ENCODE results near the gene LRRFIP1. TPM values are rescaled to one million over a fixed set of nuclear protein-coding genes. Genes with fewer than 3 reads are reported as not detected.
A peak's percentile ranks its signal among the peaks of the same experiment; 100 is the strongest.

LRRFIP1 gene
- total and polyA plus RNA-seq, 2 of the 13 experiments (the other 11 are each of a cell fraction or from before 2014, with no cell fraction given) = 15.9 to 40.5 TPM

DNA sequence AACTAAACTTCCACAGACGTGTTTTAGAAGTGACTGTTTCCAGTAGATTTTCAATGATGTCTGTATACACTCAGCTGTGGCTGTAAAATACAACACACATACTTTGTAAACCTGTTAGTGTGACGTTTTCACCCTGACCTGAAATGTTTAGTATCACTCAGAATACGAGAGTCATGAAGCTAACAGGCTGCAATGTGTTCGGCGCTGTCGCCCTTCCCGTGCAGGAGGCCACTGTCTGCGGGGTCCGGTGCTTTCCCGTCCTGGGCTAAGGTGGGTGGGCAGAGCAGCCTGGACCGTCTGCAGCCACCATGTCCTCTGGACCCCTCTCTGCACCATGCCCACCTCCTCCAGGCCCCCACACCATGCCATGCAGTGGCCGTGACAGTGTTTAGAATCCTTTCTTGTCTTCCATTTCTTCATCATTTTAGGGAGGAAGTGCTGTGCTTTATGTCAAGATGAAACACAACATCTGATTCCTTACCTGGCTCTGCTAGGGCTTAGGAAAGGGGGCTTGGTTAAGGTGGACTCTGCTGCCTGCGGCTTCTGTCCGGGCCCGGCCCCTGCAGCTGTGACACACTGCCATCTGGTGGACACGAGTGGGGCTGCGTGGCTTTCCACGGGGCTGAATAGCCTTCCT lies 117.3 kb downstream of the LRRFIP1 start:
- 50% methylated on average over 18 of the region's 18 CpGs for WGBS (ENCODE audit: low lambda C conversion rate)
- Histone ChIP-seq H3K36me3 (replicated peaks in 1 of 2; ENCODE audit: control insufficient read depth in 1 of 2, insufficient read depth in 2 of 2, low read length in 2 of 2) (peaks cover 10 to 20% of the 10 kb centered on the region in 2 experiments), H2AFZ (ENCODE audit: low read length) (no peak overlapping the region), H3K4me1 (ENCODE audit: insufficient read depth, low read length) (peaks cover 54% of the 10 kb centered on the region), H3K79me2 (ENCODE audit: insufficient read depth, low read length) (peaks cover 2% of the 10 kb centered on the region), H3K4me3 (replicated peaks in 1 of 3; ENCODE audit: insufficient read depth in 1 of 3, low read depth in 2 of 3, low read length in 3 of 3) (no peak overlapping the region; a peak in 1 of 6 replicates), H3K27me3 (ENCODE audit: control insufficient read depth in 1 of 2, insufficient read depth in 2 of 2, low read length in 2 of 2) (no peaks in the 10 kb centered on the region), H3K4me2 (ENCODE audit: low read depth, low read length) (peak overlapping the region; percentile 66), H3K9me3 (ENCODE audit: low read length) (no peaks in the 10 kb centered on the region), H3K27ac (ENCODE audit: extremely low read length, insufficient read depth, low read length) (peak overlapping the region; percentile 71), H3K9ac (ENCODE audit: insufficient read depth, low read depth, low read length) (peak overlapping the region; percentile 20; the same call in 1 of the 2 replicates), H4K20me1 (ENCODE audit: insufficient read depth, low read length) (no peaks in the 10 kb centered on the region)
- intact Hi-C loops (cut with micrococcal nuclease; ENCODE audit: unreplicated experiment) = loop anchor here (1.0 to 2.0 kb wide), 7 partner anchors 29 to 232 kb away; no protein-coding TSS in a partner anchor
- CTCF ChIA-PET (ENCODE audit: low intra/inter-chr PET ratio, low total read pairs) = interaction anchor here (0.7 to 3.1 kb wide), 8 partner anchors 29 to 232 kb away, joined by 3 to 107 read pairs (median 20); no protein-coding TSS in a partner anchor
- ATAC-seq (peak; percentile 76), DNase-seq (ENCODE audit: low spot score) (peak; percentile 62), FAIRE-seq (peak; percentile 80)
- POLR2A ChIA-PET = interaction anchor here (0.8 to 1.5 kb wide), 4 partner anchors 59 to 164 kb away, joined by 3 to 5 read pairs (median 4); no protein-coding TSS in a partner anchor
- no TSS peak for BruUV-seq (replicated peaks)
- in situ Hi-C loops (cut with HindIII; ENCODE audit: extremely low pct_ligation_motif_present, low pct_unique_long_range_greater_than_20kb) = loop anchor here (5.0 kb wide), 2 partner anchors 72 to 142 kb away; no protein-coding TSS in a partner anchor
- TF ChIP-seq NFYC (CRISPR knock-in tag; IDR thresholded peaks at IDR 0.05) (no peak), ZNF569 (CRISPR knock-in tag; IDR thresholded peaks at IDR 0.05; ENCODE audit: borderline replicate concordance) (no peak), FOSL2 (CRISPR knock-in tag; IDR thresholded peaks at IDR 0.05) (peak; percentile 59), ZSCAN12 (CRISPR knock-in tag; IDR thresholded peaks at IDR 0.05) (no peak), ZNF20 (CRISPR knock-in tag; IDR thresholded peaks at IDR 0.05) (no peak), PHF20 (CRISPR knock-in tag; IDR thresholded peaks at IDR 0.05) (no peak; the same call in 1 of the 2 replicates), SMYD3 (CRISPR knock-in tag; IDR thresholded peaks at IDR 0.05) (no peak), ZNF430 (CRISPR knock-in tag; IDR thresholded peaks at IDR 0.05) (peak; percentile 85; the same call in 1 of the 2 replicates), CENPX (CRISPR knock-in tag; IDR thresholded peaks at IDR 0.05) (no peak), YEATS2 (CRISPR knock-in tag; IDR thresholded peaks at IDR 0.05; ENCODE audit: borderline replicate concordance) (peak; percentile 69; the same call in 1 of the 2 replicates), ZNF703 (CRISPR knock-in tag; IDR thresholded peaks at IDR 0.05; ENCODE audit: borderline replicate concordance) (no peak), ZNF614 (CRISPR knock-in tag; IDR thresholded peaks at IDR 0.05; ENCODE audit: borderline replicate concordance) (peak; percentile 61; the same call in 1 of the 2 replicates), CC2D1A (CRISPR knock-in tag; IDR thresholded peaks at IDR 0.05) (no peak), NFE2L2 (IDR thresholded peaks at IDR 0.05; ENCODE audit: low read length) (no peak), NCOA2 (CRISPR knock-in tag; IDR thresholded peaks at IDR 0.05) (no peak), ZNF354B (CRISPR knock-in tag; IDR thresholded peaks at IDR 0.05) (no peak)
- TF ChIP-seq, protein P1, sequence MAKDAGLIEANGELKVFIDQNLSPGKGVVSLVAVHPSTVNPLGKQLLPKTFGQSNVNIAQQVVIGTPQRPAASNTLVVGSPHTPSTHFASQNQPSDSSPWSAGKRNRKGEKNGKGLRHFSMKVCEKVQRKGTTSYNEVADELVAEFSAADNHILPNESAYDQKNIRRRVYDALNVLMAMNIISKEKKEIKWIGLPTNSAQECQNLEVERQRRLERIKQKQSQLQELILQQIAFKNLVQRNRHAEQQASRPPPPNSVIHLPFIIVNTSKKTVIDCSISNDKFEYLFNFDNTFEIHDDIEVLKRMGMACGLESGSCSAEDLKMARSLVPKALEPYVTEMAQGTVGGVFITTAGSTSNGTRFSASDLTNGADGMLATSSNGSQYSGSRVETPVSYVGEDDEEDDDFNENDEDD (CRISPR knock-in tag; IDR thresholded peaks at IDR 0.05; ENCODE audit: borderline replicate concordance) = no peak
- TF ChIP-seq, protein P2, sequence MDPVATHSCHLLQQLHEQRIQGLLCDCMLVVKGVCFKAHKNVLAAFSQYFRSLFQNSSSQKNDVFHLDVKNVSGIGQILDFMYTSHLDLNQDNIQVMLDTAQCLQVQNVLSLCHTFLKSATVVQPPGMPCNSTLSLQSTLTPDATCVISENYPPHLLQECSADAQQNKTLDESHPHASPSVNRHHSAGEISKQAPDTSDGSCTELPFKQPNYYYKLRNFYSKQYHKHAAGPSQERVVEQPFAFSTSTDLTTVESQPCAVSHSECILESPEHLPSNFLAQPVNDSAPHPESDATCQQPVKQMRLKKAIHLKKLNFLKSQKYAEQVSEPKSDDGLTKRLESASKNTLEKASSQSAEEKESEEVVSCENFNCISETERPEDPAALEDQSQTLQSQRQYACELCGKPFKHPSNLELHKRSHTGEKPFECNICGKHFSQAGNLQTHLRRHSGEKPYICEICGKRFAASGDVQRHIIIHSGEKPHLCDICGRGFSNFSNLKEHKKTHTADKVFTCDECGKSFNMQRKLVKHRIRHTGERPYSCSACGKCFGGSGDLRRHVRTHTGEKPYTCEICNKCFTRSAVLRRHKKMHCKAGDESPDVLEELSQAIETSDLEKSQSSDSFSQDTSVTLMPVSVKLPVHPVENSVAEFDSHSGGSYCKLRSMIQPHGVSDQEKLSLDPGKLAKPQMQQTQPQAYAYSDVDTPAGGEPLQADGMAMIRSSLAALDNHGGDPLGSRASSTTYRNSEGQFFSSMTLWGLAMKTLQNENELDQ (CRISPR knock-in tag; IDR thresholded peaks at IDR 0.05; ENCODE audit: borderline replicate concordance) = no peak
- TF ChIP-seq, protein P3, sequence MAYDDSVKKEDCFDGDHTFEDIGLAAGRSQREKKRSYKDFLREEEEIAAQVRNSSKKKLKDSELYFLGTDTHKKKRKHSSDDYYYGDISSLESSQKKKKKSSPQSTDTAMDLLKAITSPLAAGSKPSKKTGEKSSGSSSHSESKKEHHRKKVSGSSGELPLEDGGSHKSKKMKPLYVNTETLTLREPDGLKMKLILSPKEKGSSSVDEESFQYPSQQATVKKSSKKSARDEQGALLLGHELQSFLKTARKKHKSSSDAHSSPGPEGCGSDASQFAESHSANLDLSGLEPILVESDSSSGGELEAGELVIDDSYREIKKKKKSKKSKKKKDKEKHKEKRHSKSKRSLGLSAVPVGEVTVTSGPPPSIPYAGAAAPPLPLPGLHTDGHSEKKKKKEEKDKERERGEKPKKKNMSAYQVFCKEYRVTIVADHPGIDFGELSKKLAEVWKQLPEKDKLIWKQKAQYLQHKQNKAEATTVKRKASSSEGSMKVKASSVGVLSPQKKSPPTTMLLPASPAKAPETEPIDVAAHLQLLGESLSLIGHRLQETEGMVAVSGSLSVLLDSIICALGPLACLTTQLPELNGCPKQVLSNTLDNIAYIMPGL (CRISPR knock-in tag; IDR thresholded peaks at IDR 0.05; ENCODE audit: borderline replicate concordance in 1 of 2, low read depth in 1 of 2) = peak; percentile 73 to 80; a peak in 3 of 4 replicates

All from HepG2 (cell line).